UCSD-AML1 (cell line): ENCODE results near the gene HMX1.

Source experiments
- DNase-seq: peaks from one replicate; lab custom pipeline; 2025; ENCODE audit not compliant: unreplicated experiment; lab: John Stamatoyannopoulos, UW

Gene HMX1

DNA sequence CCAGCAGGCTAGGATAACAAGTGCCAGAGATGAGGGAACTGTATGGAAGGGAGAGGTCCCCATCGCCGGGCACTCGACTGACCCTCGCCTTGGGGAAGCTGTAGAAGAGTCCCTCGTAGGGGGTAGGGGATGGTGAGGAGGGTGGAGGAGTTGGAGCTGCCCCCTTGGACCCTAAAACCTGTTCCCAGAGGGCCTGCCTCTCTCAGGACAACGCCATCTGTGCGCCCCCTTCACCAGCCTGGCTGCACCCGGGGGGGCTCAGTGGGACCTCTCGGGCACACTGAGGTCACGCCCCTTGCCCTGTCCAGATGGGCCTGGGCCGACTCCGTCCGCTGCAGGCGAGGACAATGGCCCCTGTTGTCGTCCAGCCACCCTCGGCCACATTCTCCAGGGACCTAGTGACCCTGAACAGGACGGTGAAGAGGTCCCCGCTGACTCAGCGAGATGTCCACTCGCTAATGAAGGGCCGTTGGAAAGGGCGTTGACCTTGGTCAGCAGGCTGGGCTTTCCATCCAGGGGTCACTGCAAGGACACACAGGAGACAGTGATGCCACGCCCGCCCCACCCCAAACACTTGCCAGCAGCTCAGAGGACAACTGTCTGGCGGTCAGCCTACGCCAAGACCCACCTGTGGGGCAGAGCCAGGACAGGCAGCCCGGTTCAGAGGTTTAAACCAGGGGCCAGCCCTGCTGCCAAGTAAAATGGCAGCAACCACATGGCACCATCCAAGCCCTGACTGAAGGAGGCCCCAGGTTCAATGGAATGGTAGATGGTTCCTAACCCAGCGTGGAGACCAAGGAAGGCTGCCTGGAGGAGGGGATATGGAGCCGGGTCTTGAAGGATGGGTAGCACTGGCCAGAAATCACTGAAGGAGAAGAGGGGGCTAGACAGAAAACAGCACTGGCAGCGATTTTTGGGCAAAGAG lies 51.2 kb downstream of the HMX1 start:
- no peak for DNase-seq

DNA sequence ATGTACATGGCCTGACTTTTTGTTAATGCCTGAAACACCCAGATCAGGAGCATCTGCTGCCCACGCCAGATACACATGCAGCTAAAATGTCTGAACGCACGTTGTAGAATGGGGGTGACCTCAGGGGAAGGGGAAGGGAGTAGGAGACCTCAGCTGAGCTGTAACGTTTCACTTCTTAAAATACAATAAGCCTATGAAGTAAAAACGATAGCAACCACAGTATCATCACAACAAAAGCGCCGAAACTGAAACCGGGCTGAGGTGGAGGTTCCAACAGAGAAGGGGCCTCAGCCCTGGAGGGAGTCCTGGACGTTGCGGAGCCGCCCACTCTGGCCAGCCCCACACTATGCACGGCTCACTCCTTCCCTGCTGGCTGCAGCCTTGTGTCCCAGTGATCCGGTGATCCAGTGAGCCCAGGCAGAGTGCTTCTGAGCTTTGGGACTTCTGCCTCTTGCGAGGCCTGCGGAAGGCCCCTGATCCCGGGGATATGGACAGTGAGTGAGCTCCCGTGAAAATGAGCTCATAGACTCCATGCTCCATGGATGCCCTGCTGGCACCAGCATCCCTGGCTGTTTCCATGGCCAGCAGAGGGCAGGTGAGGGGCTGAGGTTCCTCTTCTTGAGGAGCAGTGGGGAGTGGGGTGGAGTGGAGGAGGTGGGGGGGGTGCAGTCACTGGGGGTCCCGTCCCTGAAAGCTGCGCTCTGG lies 52.0 kb downstream of the HMX1 start:
- no peak for DNase-seq

DNA sequence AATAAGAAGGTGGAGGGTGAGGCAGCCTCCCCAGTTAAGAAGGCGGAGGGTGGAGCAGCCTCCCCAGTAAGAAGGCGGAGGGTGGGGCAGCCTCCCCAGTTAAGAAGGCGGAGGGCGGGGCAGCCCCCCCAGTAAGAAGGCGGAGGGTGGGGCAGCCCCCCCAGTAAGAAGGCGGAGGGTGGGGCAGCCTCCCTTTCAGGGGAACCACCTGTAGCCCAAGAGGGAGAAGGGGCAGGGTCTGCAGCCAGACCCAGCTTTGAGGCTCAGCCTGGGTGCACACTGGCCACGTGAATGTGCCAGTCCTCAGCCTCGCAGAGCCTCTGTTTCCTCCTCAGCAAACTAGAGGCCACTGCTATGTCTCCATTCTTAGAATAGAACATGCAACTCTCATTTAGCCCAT lies 52.6 kb downstream of the HMX1 start:
- DNase-seq = no peak

DNA sequence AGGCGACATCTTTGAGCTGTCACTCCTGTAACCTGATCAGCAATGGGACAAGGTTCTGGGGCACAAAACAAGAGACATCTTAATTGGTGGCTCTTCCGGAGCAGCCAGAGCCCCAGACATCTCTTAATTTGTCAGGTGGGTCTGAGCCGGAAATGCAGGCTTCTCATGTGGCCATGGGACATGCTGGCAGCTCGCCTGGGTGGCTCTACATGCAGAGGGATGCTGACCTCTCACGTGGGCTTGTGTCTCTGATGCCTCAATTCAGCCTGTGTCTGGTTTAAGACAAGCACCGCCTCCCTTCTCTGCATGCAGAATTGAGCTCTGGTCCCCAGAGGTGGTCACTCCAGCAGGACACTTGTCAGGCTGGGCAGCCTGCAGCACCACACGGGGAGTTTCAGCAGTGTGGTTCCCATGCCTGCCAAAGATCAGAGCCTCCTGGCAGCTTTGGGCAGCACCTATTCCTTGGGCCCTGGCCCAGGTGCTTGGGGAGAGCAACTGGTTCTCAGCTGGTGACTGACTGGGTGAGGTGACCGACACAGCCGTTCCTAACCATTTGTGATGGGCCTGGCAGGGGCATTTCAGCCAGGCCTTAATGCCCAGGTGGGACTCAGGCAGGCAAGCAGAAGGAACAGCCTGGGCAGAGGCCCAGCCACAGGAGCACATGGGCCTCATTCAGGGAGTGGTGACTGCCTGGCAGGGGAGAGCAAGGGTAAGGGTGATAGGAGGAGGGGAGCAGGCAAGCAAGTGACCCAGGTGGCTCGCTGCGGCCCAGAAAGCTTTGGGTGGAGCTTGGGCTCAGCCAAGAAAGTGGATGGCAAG lies 53.4 kb downstream of the HMX1 start:
- no peak for DNase-seq

DNA sequence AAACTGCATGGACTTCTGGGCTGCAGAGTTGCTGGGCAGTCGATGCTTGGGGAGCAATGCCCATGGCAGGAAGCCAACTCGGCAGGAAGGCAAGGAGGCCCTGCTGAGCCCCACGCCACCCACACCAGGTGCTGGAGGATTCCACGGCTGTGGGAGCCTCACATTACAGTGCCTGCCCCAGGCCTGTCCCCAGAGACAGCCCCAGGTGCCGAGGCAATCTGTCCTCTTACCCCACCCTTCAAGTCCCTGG lies 53.9 kb downstream of the HMX1 start:
- no peak for DNase-seq

DNA sequence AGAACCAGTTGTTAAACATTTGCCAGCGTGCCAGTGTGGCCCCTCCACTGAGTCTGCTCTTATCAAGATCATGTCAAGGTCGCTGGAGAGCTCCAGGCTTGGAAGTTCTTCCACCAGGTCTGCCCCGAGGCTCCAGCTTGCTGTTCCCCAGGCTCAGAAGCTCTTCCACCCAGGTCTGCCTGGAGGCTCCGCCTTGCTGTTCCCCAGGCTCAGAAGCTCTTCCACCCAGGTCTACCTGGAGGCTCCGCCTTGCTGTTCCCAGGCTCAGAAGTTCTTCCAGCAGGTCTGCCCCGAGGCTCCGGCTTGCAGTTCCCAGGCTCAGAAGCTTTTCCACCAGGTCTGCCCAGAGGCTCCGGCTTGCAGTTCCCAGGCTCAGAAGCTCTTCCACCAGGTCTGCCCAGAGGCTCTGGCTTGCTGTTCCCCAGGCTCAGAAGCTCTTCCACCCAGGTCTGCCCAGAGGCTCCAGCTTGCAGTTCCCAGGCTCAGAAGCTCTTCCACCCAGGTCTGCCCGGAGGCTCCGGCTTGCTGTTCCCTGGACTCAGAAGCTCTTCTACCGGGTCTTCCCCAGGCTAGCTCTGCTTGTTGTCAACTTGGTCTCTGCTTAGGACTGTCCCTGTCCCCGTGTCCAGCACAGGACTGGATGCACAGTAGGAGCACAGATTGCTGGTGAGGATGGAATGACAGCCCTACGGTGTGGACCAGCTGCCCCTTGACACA lies 54.4 kb downstream of the HMX1 start:
- no peak for DNase-seq
